OCI-LY1 (cell line): ENCODE data around the gene FANCC.

ENCODE experiments used
- H2AFZ ChIP-seq: fragments of 200-600 bp; sonication (generic), shearing (Covaris generic); 2 replicates; pipeline ENCODE4 v1.6.0; 2014; ENCODE audit warnings: antibody characterized with exemption, mild to moderate bottlenecking, low read length
- H3F3A ChIP-seq: fragments of 200-600 bp; sonication (generic), shearing (Covaris generic); 2 replicates; pipeline ENCODE4 v1.6.0; 2014; ENCODE audit warnings: mild to moderate bottlenecking, antibody characterized with exemption, low read length, moderate library complexity; ENCODE audit not compliant: insufficient read depth
- H3K27ac ChIP-seq: fragments of 200-600 bp; sonication (generic); 2 replicates; pipeline ENCODE4 v1.5.1; 2014; ENCODE audit warnings: low read length, mixed run types, mild to moderate bottlenecking, low read depth; ENCODE audit not compliant: poor library complexity, severe bottlenecking
- H3K27me3 ChIP-seq: fragments of 200-600 bp; sonication (generic); 2 replicates; pipeline ENCODE4 v1.6.0; 2014; ENCODE audit warnings: antibody characterized with exemption, mild to moderate bottlenecking, low read length, moderate library complexity; ENCODE audit not compliant: insufficient read depth
- H3K36me3 ChIP-seq: fragments of 200-600 bp; sonication (generic); 2 replicates; pipeline ENCODE4 v1.6.1; 2014; ENCODE audit warnings: mild to moderate bottlenecking, antibody characterized with exemption, low read length, moderate library complexity, mixed read lengths; ENCODE audit not compliant: insufficient read depth
- H3K4me1 ChIP-seq: fragments of 200-600 bp; sonication (generic); 2 replicates; pipeline ENCODE4 v1.5.1; 2014; ENCODE audit warnings: mild to moderate bottlenecking, low read length, moderate library complexity; ENCODE audit not compliant: insufficient read depth, severe bottlenecking
- H3K4me2 ChIP-seq: fragments of 200-600 bp; sonication (generic), shearing (Covaris generic); 2 replicates; pipeline ENCODE4 v1.6.1; 2014; ENCODE audit warnings: low read length
- H3K4me3 ChIP-seq: fragments of 200-600 bp; sonication (generic); 2 replicates; pipeline ENCODE4 v1.5.1; 2014; ENCODE audit warnings: low read length, low read depth, mild to moderate bottlenecking, mixed read lengths; ENCODE audit not compliant: poor library complexity, severe bottlenecking
- H3K79me2 ChIP-seq: fragments of 200-600 bp; shearing (Covaris generic); 2 replicates; pipeline ENCODE4 v1.6.1; 2016; ENCODE audit warnings: mixed run types, low read length, mixed read lengths; ENCODE audit not compliant: insufficient read depth
- H3K9ac ChIP-seq: fragments of 200-600 bp; sonication (generic), shearing (Covaris generic); 2 replicates; pipeline ENCODE4 v1.6.1; 2014; ENCODE audit warnings: mild to moderate bottlenecking, low read length, mixed read lengths
- H3K9me2 ChIP-seq: fragments of 200-600 bp; sonication (generic), shearing (Covaris generic); 2 replicates; pipeline ENCODE4 v1.6.1; 2014; ENCODE audit warnings: low read depth, mild to moderate bottlenecking, low read length, mixed read lengths
- H3K9me3 ChIP-seq: fragments of 200-600 bp; shearing (Covaris generic); 2 replicates; pipeline ENCODE4 v1.6.1; 2014; ENCODE audit warnings: low read length, mixed read lengths
- H4K20me1 ChIP-seq: fragments of 200-600 bp; sonication (generic), shearing (Covaris generic); 2 replicates; pipeline ENCODE4 v1.6.0; 2016; ENCODE audit warnings: mild to moderate bottlenecking, low read length; ENCODE audit not compliant: insufficient read depth
- CTCF ChIP-seq: fragments of 200-600 bp; sonication (generic), shearing (Covaris generic); IDR thresholded peaks from 2 replicates; pipeline ENCODE4 v1.5.1; 2017; ENCODE audit warnings: mild to moderate bottlenecking, antibody characterized with exemption, low read length, moderate library complexity, mixed read lengths
- EZH2 ChIP-seq: fragments of 200-600 bp; sonication (generic), shearing (Covaris generic); IDR thresholded peaks from 2 replicates; pipeline ENCODE4 v1.8.0; 2017; ENCODE audit warnings: borderline replicate concordance, mixed run types, mild to moderate bottlenecking, antibody characterized with exemption, low read length, moderate library complexity, mixed read lengths

The FANCC gene

DNA sequence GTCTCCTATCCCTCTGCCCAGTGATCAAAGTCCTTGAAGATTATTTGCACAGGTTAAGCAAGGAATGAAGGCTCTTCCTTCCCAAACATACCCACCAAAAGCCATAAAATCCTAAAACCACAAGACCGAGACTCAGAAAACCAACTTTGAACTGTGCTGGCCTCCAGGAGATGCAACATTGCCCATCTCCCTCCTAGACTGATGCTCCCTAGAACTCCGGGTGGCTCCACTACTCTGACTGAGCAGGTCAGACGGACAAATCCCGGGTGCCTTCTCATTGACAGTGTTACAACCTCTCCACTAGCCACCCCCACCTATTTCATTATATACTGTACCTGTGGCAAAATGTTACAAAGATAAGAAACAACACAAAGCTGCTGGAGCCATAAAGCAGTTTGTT lies 110.1 kb downstream of the FANCC start:
- H3F3A ChIP-seq: no peaks in the 10 kb centered on the region; the same call in 1 of the 2 replicates
- TF ChIP-seq CTCF (no peak), EZH2 (no peak)
- no peaks in the 10 kb centered on the region for H4K20me1 ChIP-seq
- H3K9me2 ChIP-seq: no peaks in the 10 kb centered on the region
- H3K9me3 ChIP-seq: no peaks in the 10 kb centered on the region
- no peak overlapping the region for H2AFZ ChIP-seq
- H3K36me3 ChIP-seq: no peaks in the 10 kb centered on the region
- no peak overlapping the region for H3K27ac ChIP-seq
- no peak overlapping the region for H3K4me3 ChIP-seq
- H3K4me1 ChIP-seq: no peaks in the 10 kb centered on the region
- H3K79me2 ChIP-seq: no peaks in the 10 kb centered on the region
- H3K4me2 ChIP-seq: no peak overlapping the region
- H3K27me3 ChIP-seq: no peaks in the 10 kb centered on the region
- H3K9ac ChIP-seq: no peak overlapping the region

DNA sequence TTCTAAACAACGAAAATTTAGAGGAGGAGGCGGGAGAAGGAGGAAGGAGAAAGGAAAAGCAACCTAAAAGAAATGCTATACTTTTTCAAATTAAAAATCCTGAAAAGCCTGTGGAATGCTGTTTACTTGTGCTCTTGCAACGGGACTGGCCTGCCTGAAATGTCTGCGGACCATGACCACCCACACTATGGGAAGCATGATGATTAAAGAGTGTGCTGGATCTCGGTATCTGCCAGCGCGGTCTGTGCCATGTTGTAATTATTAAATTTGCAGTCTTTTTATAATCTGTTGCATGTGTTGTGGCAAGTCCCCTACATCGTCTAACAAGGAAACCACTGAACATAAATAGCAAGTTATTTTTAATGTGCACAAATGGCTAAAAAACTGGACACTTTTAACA lies 111.4 kb downstream of the FANCC start:
- no peaks in the 10 kb centered on the region for H4K20me1 ChIP-seq
- H3K4me1 ChIP-seq: no peaks in the 10 kb centered on the region
- H3F3A ChIP-seq: no peaks in the 10 kb centered on the region
- H2AFZ ChIP-seq: no peak overlapping the region
- H3K4me3 ChIP-seq: no peak overlapping the region
- no peaks in the 10 kb centered on the region for H3K36me3 ChIP-seq
- H3K27me3 ChIP-seq: no peaks in the 10 kb centered on the region
- H3K9me2 ChIP-seq: no peaks in the 10 kb centered on the region
- no peaks in the 10 kb centered on the region for H3K79me2 ChIP-seq
- TF ChIP-seq EZH2: no peak
- TF ChIP-seq CTCF: no peak
- H3K9me3 ChIP-seq: no peaks in the 10 kb centered on the region
- H3K4me2 ChIP-seq: no peak overlapping the region
- H3K9ac ChIP-seq: no peak overlapping the region
- H3K27ac ChIP-seq: no peak overlapping the region

GRCh38 chr9:95204710-95205109 lies 112.8 kb downstream of the FANCC start:
- H3K4me2 ChIP-seq: no peak overlapping the region
- H2AFZ ChIP-seq: no peak overlapping the region
- H3K79me2 ChIP-seq: no peaks in the 10 kb centered on the region
- H3K9me2 ChIP-seq: no peaks in the 10 kb centered on the region
- no peak overlapping the region for H3K9ac ChIP-seq
- TF ChIP-seq EZH2: no peak
- TF ChIP-seq CTCF: no peak
- no peak overlapping the region for H3K27ac ChIP-seq
- H3K36me3 ChIP-seq: no peaks in the 10 kb centered on the region
- no peaks in the 10 kb centered on the region for H3K9me3 ChIP-seq
- H3F3A ChIP-seq: no peaks in the 10 kb centered on the region
- H3K27me3 ChIP-seq: no peaks in the 10 kb centered on the region
- H4K20me1 ChIP-seq: no peaks in the 10 kb centered on the region
- H3K4me1 ChIP-seq: no peaks in the 10 kb centered on the region
- no peak overlapping the region for H3K4me3 ChIP-seq
